KMS-11 (cell line): Measurements from ENCODE around the gene PLCB4.

ENCODE experiments used
- H2AFZ ChIP-seq: fragments of 200-600 bp; sonication (generic); 2 replicates; pipeline ENCODE4 v1.6.1; 2016; ENCODE audit warnings: antibody characterized with exemption, mixed run types, low read depth
- H3K27ac ChIP-seq: fragments of 200-600 bp; sonication (generic); 2 replicates; pipeline ENCODE4 v1.6.1; 2016; ENCODE audit warnings: mild to moderate bottlenecking, mixed run types
- H3K27me3 ChIP-seq: fragments of 200-600 bp; sonication (generic); 2 replicates; pipeline ENCODE4 v1.6.1; 2017; ENCODE audit warnings: mild to moderate bottlenecking, low read depth, mixed run types, moderate library complexity; ENCODE audit not compliant: insufficient read depth
- H3K36me3 ChIP-seq: fragments of 200-600 bp; sonication (generic); 2 replicates; pipeline ENCODE4 v1.6.1; 2017; ENCODE audit warnings: mild to moderate bottlenecking, mixed run types; ENCODE audit not compliant: insufficient read depth
- H3K4me1 ChIP-seq: fragments of 200-600 bp; sonication (generic); 2 replicates; pipeline ENCODE4 v1.6.1; 2016; ENCODE audit warnings: mild to moderate bottlenecking, low read depth, mixed run types; ENCODE audit not compliant: poor library complexity, severe bottlenecking
- H3K4me2 ChIP-seq: fragments of 200-600 bp; sonication (generic); 2 replicates; pipeline ENCODE4 v1.7.0; 2016; ENCODE audit warnings: mild to moderate bottlenecking, mixed run types
- H3K4me3 ChIP-seq: fragments of 200-600 bp; sonication (generic); IDR thresholded peaks from 2 replicates; pipeline ENCODE4 v1.6.1; 2017; ENCODE audit warnings: low read depth, low read length, mixed read lengths; ENCODE audit not compliant: insufficient read depth
- H3K79me2 ChIP-seq: fragments of 200-600 bp; sonication (generic); 2 replicates; pipeline ENCODE4 v1.6.1; 2016; ENCODE audit warnings: low read depth, mixed run types; ENCODE audit not compliant: insufficient read depth
- H3K9ac ChIP-seq: fragments of 200-600 bp; sonication (generic); 2 replicates; pipeline ENCODE4 v1.6.1; 2016; ENCODE audit warnings: mild to moderate bottlenecking, mixed run types
- H4K20me1 ChIP-seq: fragments of 200-600 bp; sonication (generic); 2 replicates; pipeline ENCODE4 v1.6.1; 2016; ENCODE audit warnings: mild to moderate bottlenecking, mixed run types; ENCODE audit not compliant: insufficient read depth
- CTCF ChIP-seq: fragments of 200-600 bp; sonication (generic); conservative IDR thresholded peaks from 2 replicates; pipeline ENCODE4 v1.6.1; 2017; ENCODE audit warnings: low read depth, mild to moderate bottlenecking, antibody characterized with exemption, low read length, moderate library complexity, mixed read lengths

PLCB4 gene

GRCh38 chr20:9166153-9166780 is 97.4 kb downstream of the PLCB4 start:
- no peak overlapping the region for H3K4me3 ChIP-seq
- H3K27me3 ChIP-seq: no peaks in the 10 kb centered on the region
- H3K79me2 ChIP-seq: no peaks in the 10 kb centered on the region
- no peak overlapping the region for H3K4me2 ChIP-seq
- TF ChIP-seq CTCF: no peak
- H3K36me3 ChIP-seq: no peaks in the 10 kb centered on the region
- H3K9ac ChIP-seq: no peak overlapping the region
- no peak overlapping the region for H2AFZ ChIP-seq
- H3K4me1 ChIP-seq: no peaks in the 10 kb centered on the region
- no peaks in the 10 kb centered on the region for H4K20me1 ChIP-seq
- H3K27ac ChIP-seq: no peak overlapping the region

GRCh38 chr20:9169409-9169808 is 100.5 kb downstream of the PLCB4 start:
- H3K79me2 ChIP-seq: no peaks in the 10 kb centered on the region
- no peaks in the 10 kb centered on the region for H3K27me3 ChIP-seq
- H3K36me3 ChIP-seq: no peaks in the 10 kb centered on the region
- H2AFZ ChIP-seq: no peak overlapping the region
- no peaks in the 10 kb centered on the region for H4K20me1 ChIP-seq
- H3K4me3 ChIP-seq: no peak overlapping the region
- no peak overlapping the region for H3K9ac ChIP-seq
- H3K27ac ChIP-seq: no peak overlapping the region
- H3K4me2 ChIP-seq: no peak overlapping the region
- TF ChIP-seq CTCF: no peak
- no peaks in the 10 kb centered on the region for H3K4me1 ChIP-seq

DNA sequence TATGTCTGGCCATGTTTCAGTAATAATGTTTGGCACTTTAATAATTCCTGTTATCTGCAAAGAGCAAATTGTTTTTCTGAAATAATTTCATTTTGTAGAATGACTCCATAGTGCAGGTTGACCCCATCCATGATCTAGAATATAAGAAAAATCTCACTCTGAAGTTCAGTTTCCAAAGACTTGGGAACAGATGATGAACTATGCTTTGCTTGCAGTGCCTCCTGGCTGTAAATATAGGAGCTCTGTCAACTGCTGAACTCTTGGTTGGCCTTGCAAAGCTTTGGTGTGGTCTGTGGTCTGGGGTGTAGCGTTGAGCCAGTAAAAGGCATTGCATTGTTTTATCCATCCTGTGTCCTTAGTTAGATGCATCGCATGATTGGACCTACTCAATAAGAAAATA is 104.0 kb downstream of the PLCB4 start:
- Histone ChIP-seq H3K27me3 (no peaks in the 10 kb centered on the region), H3K79me2 (no peaks in the 10 kb centered on the region), H3K4me3 (no peak overlapping the region), H3K4me1 (no peaks in the 10 kb centered on the region), H4K20me1 (no peaks in the 10 kb centered on the region), H3K4me2 (no peak overlapping the region), H3K27ac (no peak overlapping the region), H2AFZ (no peak overlapping the region), H3K36me3 (no peaks in the 10 kb centered on the region), H3K9ac (no peak overlapping the region)
- TF ChIP-seq CTCF: no peak

DNA sequence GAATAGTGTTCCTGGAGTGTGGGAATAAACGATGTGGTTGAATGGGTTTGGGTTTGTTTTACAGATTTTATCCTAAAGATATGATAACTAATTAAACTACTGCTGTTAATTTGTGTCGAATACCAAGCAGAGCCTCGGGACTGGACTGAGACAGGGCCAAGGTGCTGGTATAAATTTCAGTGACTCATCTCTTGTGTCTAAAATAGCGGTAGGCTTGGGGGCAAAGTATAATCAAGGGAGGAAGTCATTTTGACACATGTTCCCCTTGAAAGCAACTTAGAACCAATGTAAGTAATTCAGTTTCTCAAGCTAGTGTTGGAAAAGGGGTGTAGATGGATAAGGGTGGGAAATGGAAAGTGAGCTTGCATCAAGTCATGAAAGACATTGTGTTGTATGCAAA is 108.4 kb downstream of the PLCB4 start:
- TF ChIP-seq CTCF: no peak
- H3K27me3 ChIP-seq: no peaks in the 10 kb centered on the region
- H3K27ac ChIP-seq: no peak overlapping the region
- H4K20me1 ChIP-seq: no peaks in the 10 kb centered on the region
- no peaks in the 10 kb centered on the region for H3K4me1 ChIP-seq
- H2AFZ ChIP-seq: no peak overlapping the region
- H3K4me3 ChIP-seq: no peak overlapping the region
- no peaks in the 10 kb centered on the region for H3K36me3 ChIP-seq
- no peak overlapping the region for H3K9ac ChIP-seq
- H3K79me2 ChIP-seq: no peaks in the 10 kb centered on the region
- no peak overlapping the region for H3K4me2 ChIP-seq
